HepG2 (cell line): ENCODE data around the gene PSMD1.

Source experiments
- ATF7-NPFF ChIP-seq: sonication (generic); formaldehyde crosslinking; IDR thresholded peaks from 2 replicates; pipeline ENCODE4 v1.8.1; 2023; ENCODE audit warnings: mild to moderate bottlenecking, low read depth, missing genetic modification reagents, moderate library complexity
- CEBPB ChIP-seq: IDR thresholded peaks from 2 replicates; pipeline ENCODE4 v1.6.1; 2011; ENCODE audit warnings: low read depth, low read length, improper control_type of control experiment, borderline replicate concordance
- ESRRA ChIP-seq: sonication (generic); formaldehyde crosslinking; IDR thresholded peaks from 2 replicates; pipeline ENCODE4 v1.5.1; 2020; ENCODE audit warnings: mild to moderate bottlenecking, low read depth, missing genetic modification reagents
- FOXJ3 ChIP-seq: sonication (generic); formaldehyde crosslinking; IDR thresholded peaks from 2 replicates; pipeline ENCODE4 v1.4.0; 2020; ENCODE audit warnings: missing genetic modification reagents, mild to moderate bottlenecking, borderline replicate concordance
- HES4 ChIP-seq: sonication (generic); formaldehyde crosslinking; IDR thresholded peaks from 2 replicates; pipeline ENCODE4 v1.9.0; 2021; ENCODE audit warnings: mild to moderate bottlenecking, missing genetic modification reagents, borderline replicate concordance
- NFE2L1 ChIP-seq: sonication (generic); formaldehyde crosslinking; IDR thresholded peaks from 2 replicates; pipeline ENCODE4 v1.4.0; 2020; ENCODE audit warnings: missing genetic modification reagents, mild to moderate bottlenecking, borderline replicate concordance
- PHF8 ChIP-seq: sonication (generic); formaldehyde crosslinking; IDR thresholded peaks from 2 replicates; pipeline ENCODE4 v1.5.0; 2020; ENCODE audit warnings: missing genetic modification reagents
- POLR2AphosphoS5 ChIP-seq: IDR thresholded peaks from 2 replicates; pipeline ENCODE4 v1.6.1; 2012; ENCODE audit warnings: low read depth, low read length
- YY1 ChIP-seq: IDR thresholded peaks from 2 replicates; pipeline ENCODE4 v1.6.1; 2011; ENCODE audit warnings: low read length, low read depth, moderate library complexity, mild to moderate bottlenecking; ENCODE audit not compliant: insufficient read depth, insufficient replicate concordance
- ZFP91 ChIP-seq: sonication (generic); formaldehyde crosslinking; IDR thresholded peaks from 2 replicates; pipeline ENCODE4 v1.9.0; 2022; ENCODE audit warnings: missing genetic modification reagents, mild to moderate bottlenecking, borderline replicate concordance
- ZNF670 ChIP-seq: sonication (generic); formaldehyde crosslinking; IDR thresholded peaks from 2 replicates; pipeline ENCODE4 v1.8.0; 2022; ENCODE audit warnings: mild to moderate bottlenecking, missing genetic modification reagents, borderline replicate concordance
- TF ChIP-seq, protein P1 (sequence below): IDR thresholded peaks from 2 replicates; pipeline ENCODE4 v1.6.1; 2016; ENCODE audit warnings: missing compliant biosample characterization, missing genetic modification reagents, borderline replicate concordance
- TF ChIP-seq, protein P2 (sequence below): sonication (generic); formaldehyde crosslinking; IDR thresholded peaks from 2 replicates; pipeline ENCODE4 v1.4.0; 2020; ENCODE audit warnings: mild to moderate bottlenecking, missing genetic modification reagents

GRCh38 chr2:231057590-231057989 lies 923 bp downstream of the PSMD1 start:
- TF ChIP-seq ESRRA (CRISPR knock-in tag) (no peak), POLR2AphosphoS5 (no peak), NFE2L1 (no peak), ATF7-NPFF (CRISPR knock-in tag) (no peak), ZNF670 (CRISPR knock-in tag) (no peak), CEBPB (no peak), ZFP91 (CRISPR knock-in tag) (no peak), FOXJ3 (CRISPR knock-in tag) (no peak), PHF8 (CRISPR knock-in tag) (no peak), YY1 (no peak), HES4 (CRISPR knock-in tag) (no peak)
- TF ChIP-seq, protein P1, sequence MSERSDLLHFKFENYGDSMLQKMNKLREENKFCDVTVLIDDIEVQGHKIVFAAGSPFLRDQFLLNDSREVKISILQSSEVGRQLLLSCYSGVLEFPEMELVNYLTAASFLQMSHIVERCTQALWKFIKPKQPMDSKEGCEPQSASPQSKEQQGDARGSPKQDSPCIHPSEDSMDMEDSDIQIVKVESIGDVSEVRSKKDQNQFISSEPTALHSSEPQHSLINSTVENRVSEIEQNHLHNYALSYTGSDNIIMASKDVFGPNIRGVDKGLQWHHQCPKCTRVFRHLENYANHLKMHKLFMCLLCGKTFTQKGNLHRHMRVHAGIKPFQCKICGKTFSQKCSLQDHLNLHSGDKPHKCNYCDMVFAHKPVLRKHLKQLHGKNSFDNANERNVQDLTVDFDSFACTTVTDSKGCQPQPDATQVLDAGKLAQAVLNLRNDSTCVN (CRISPR knock-in tag): no peak
- TF ChIP-seq, protein P2, sequence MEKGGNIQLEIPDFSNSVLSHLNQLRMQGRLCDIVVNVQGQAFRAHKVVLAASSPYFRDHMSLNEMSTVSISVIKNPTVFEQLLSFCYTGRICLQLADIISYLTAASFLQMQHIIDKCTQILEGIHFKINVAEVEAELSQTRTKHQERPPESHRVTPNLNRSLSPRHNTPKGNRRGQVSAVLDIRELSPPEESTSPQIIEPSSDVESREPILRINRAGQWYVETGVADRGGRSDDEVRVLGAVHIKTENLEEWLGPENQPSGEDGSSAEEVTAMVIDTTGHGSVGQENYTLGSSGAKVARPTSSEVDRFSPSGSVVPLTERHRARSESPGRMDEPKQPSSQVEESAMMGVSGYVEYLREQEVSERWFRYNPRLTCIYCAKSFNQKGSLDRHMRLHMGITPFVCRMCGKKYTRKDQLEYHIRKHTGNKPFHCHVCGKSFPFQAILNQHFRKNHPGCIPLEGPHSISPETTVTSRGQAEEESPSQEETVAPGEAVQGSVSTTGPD (CRISPR knock-in tag): no peak
